Measurements from ENCODE around the gene C11orf54. TPM values are rescaled to one million over a fixed set of nuclear protein-coding genes. Genes with fewer than 3 reads are reported as not detected.

C11orf54 gene
- total and polyA plus RNA-seq, 10 of the 15 experiments (the other 5 are each of a cell fraction or from before 2014, with no cell fraction given), result 15.1 to 32.3 (median 26.8) TPM

- BruUV-seq (replicated peaks), result no TSS peak
- 98% methylated on average over 3 of the region's 3 CpGs for WGBS (ENCODE audit: insufficient coverage, insufficient replicate concordance, low lambda C conversion rate, missing lambda C conversion rate)
- Histone ChIP-seq H3K4me1 (ENCODE audit: control insufficient read depth, insufficient read depth, low read length) (no peaks in the 10 kb centered on the region), H3K36me3 (ENCODE audit: control insufficient read depth in 2 of 2, insufficient read depth in 2 of 2, low read length in 1 of 2) (peaks cover 7 to 33% of the 10 kb centered on the region in 2 experiments), H2AFZ (ENCODE audit: control insufficient read depth, low read depth, low read length) (no peak overlapping the region), H3K4me2 (ENCODE audit: control insufficient read depth, insufficient read depth) (no peak overlapping the region), H3K79me2 (ENCODE audit: control insufficient read depth, insufficient read depth, low read length) (no peaks in the 10 kb centered on the region), H3K27ac (ENCODE audit: control insufficient read depth, insufficient read depth) (no peak overlapping the region), H3K27me3 (replicated peaks in 1 of 2; ENCODE audit: control insufficient read depth in 2 of 2, insufficient read depth in 2 of 2, low read length in 1 of 2) (no peaks in the 10 kb centered on the region), H3K4me3 (no peak overlapping the region), H4K20me1 (ENCODE audit: control insufficient read depth, insufficient read depth) (no peaks in the 10 kb centered on the region), H3K9me3 (replicated peaks; ENCODE audit: control insufficient read depth, insufficient read depth, low read length) (no peaks in the 10 kb centered on the region; the same call in 2 of the 3 replicates), H3K9ac (ENCODE audit: control insufficient read depth, insufficient read depth, low read length) (no peak overlapping the region)
- FAIRE-seq (no peak), DNase-seq (ENCODE audit: low read depth, low spot score) (no peak), ATAC-seq (no peak)
- ChIA-PET SMC1A (ENCODE audit: uncharacterized antibody, unreplicated experiment) (interaction anchor here (0.8 kb wide), 1 partner anchor 9 kb away, joined by 3 read pairs; no protein-coding TSS in a partner anchor), RAD21 (ENCODE audit: unreplicated experiment) (no interaction called here), POLR2A (interaction anchor here (1.4 kb wide), 1 partner anchor 9 kb away, joined by 3 read pairs; no protein-coding TSS in a partner anchor), CTCF (no interaction called here)
- no peak for TF ChIP-seq TCF12 (IDR thresholded peaks at IDR 0.05; ENCODE audit: low read depth, low read length)
- intact Hi-C loops (cut with micrococcal nuclease; ENCODE audit: unreplicated experiment) (no loop called here), in situ Hi-C loops (cut with MboI) (no loop called here)
Observed at GRCh38 chr11:93700830-93701229, 40.6 kb upstream of the C11orf54 start.

DNA sequence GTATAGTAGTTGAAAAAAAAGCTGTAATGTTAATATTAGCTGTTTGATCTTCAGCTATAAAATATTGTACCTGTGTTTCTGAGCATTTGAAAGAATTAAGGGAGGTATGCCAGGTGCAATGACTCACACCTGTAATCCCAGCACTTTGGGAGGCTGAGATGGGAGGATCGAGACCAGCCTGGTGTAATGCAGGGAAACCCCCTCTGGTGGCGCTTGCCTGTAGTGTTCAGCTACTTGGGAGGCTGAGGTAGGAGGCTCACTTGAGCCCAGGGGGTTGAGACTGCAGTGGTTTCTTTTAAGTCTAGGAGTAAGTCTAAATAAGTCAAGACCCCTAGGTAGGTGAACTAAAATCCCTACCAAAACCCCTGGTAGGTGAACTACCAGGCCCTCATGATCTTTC, 37.2 kb upstream of the C11orf54 start:
- intact Hi-C loops (cut with micrococcal nuclease; ENCODE audit: unreplicated experiment), result no loop called here
- ChIA-PET POLR2A (interaction anchor here (0.8 kb wide), 1 partner anchor 80 kb away, joined by 6 read pairs; the partner anchor contains the start of gene MED17), SMC1A (ENCODE audit: uncharacterized antibody, unreplicated experiment) (no interaction called here), CTCF (interaction anchor here (1.0 kb wide), 1 partner anchor 27 kb away, joined by 3 read pairs; no protein-coding TSS in a partner anchor), RAD21 (ENCODE audit: unreplicated experiment) (interaction anchor here (1.2 kb wide), 1 partner anchor 38 kb away, joined by 3 read pairs; no protein-coding TSS in a partner anchor)
- Histone ChIP-seq H3K27ac (ENCODE audit: control insufficient read depth, insufficient read depth) (no peak overlapping the region), H3K79me2 (ENCODE audit: control insufficient read depth, insufficient read depth, low read length) (no peaks in the 10 kb centered on the region; the same call in 1 of the 2 replicates), H3K4me2 (ENCODE audit: control insufficient read depth, insufficient read depth) (no peak overlapping the region), H4K20me1 (ENCODE audit: control insufficient read depth, insufficient read depth) (no peaks in the 10 kb centered on the region), H3K36me3 (ENCODE audit: control insufficient read depth in 2 of 2, insufficient read depth in 2 of 2, low read length in 1 of 2) (peaks cover 2 to 31% of the 10 kb centered on the region in 2 experiments; a peak in 3 of 4 replicates), H3K4me1 (ENCODE audit: control insufficient read depth, insufficient read depth, low read length) (no peaks in the 10 kb centered on the region), H3K27me3 (replicated peaks in 1 of 2; ENCODE audit: control insufficient read depth in 2 of 2, insufficient read depth in 2 of 2, low read length in 1 of 2) (no peaks in the 10 kb centered on the region), H3K4me3 (no peak overlapping the region), H2AFZ (ENCODE audit: control insufficient read depth, low read depth, low read length) (no peak overlapping the region), H3K9me3 (replicated peaks; ENCODE audit: control insufficient read depth, insufficient read depth, low read length) (peaks cover 7% of the 10 kb centered on the region), H3K9ac (ENCODE audit: control insufficient read depth, insufficient read depth, low read length) (no peak overlapping the region)
- ATAC-seq (no peak), FAIRE-seq (no peak), DNase-seq (ENCODE audit: low read depth, low spot score) (no peak)
- no peak for TF ChIP-seq FOXM1 (IDR thresholded peaks at IDR 0.05; ENCODE audit: low read depth, low read length)
- no peak for TF ChIP-seq CHD1 (IDR thresholded peaks at IDR 0.05; ENCODE audit: low read depth, low read length)
- no peak for TF ChIP-seq RELB (IDR thresholded peaks at IDR 0.05; ENCODE audit: low read depth)
- no peak for TF ChIP-seq MTA2 (IDR thresholded peaks at IDR 0.05; ENCODE audit: low read depth)
- TF ChIP-seq KDM1A (IDR thresholded peaks at IDR 0.05; ENCODE audit: borderline replicate concordance), result no peak
- TF ChIP-seq POLR2A (IDR thresholded peaks at IDR 0.05; ENCODE audit: low read depth, low read length), result no peak
- BruUV-seq (replicated peaks), result no TSS peak
- in situ Hi-C loops (cut with MboI), result no loop called here
- WGBS (ENCODE audit: insufficient coverage, insufficient replicate concordance, low lambda C conversion rate, missing lambda C conversion rate), result 97% methylated on average over 2 of the region's 2 CpGs
